Activated naive CD4-positive, alpha-beta T cell treated with Interleukin-2 at 50 U/mL for 16 hours (primary cell): ENCODE measurements around the gene DPYD.

Experiments
- DNase-seq: peaks from one replicate; pipeline ENCODE4 v3.0.0-alpha.2; 2020

DPYD gene

GRCh38 chr1:97906567-97907241 is 14.1 kb downstream of the DPYD start:
- no peak for DNase-seq

- no peak for DNase-seq
Observed at GRCh38 chr1:97905141-97905940, 15.5 kb downstream of the DPYD start.

- no peak for DNase-seq
Observed at GRCh38 chr1:97904534-97904933, 16.3 kb downstream of the DPYD start.

- DNase-seq: no peak
Observed at GRCh38 chr1:97903626-97904025, 17.2 kb downstream of the DPYD start.

GRCh38 chr1:97902067-97902466 is 18.8 kb downstream of the DPYD start:
- no peak for DNase-seq

- DNase-seq: no peak
Observed at GRCh38 chr1:97901017-97901658, 19.7 kb downstream of the DPYD start.

GRCh38 chr1:97898948-97899347 is 21.9 kb downstream of the DPYD start:
- DNase-seq: no peak

GRCh38 chr1:97895278-97895677 is 25.6 kb downstream of the DPYD start:
- DNase-seq: no peak

- DNase-seq: no peak
Observed at GRCh38 chr1:97893844-97894243, 27.0 kb downstream of the DPYD start.

GRCh38 chr1:97886199-97886598 is 34.6 kb downstream of the DPYD start:
- DNase-seq: no peak

GRCh38 chr1:97883823-97884222 is 37.0 kb downstream of the DPYD start:
- no peak for DNase-seq

- DNase-seq: no peak
Observed at GRCh38 chr1:97877307-97877706, 43.5 kb downstream of the DPYD start.

- DNase-seq: no peak
Observed at GRCh38 chr1:97875996-97876395, 44.8 kb downstream of the DPYD start.

- no peak for DNase-seq
Observed at GRCh38 chr1:97870589-97870988, 50.2 kb downstream of the DPYD start.

- no peak for DNase-seq
Observed at GRCh38 chr1:97869441-97869840, 51.4 kb downstream of the DPYD start.

- no peak for DNase-seq
Observed at GRCh38 chr1:97867127-97867526, 53.7 kb downstream of the DPYD start.

GRCh38 chr1:97864615-97865014 is 56.2 kb downstream of the DPYD start:
- no peak for DNase-seq

- DNase-seq: no peak
Observed at GRCh38 chr1:97853221-97853620, 67.6 kb downstream of the DPYD start.

- no peak for DNase-seq
Observed at GRCh38 chr1:97849345-97850340, 71.2 kb downstream of the DPYD start.

- no peak for DNase-seq
Observed at GRCh38 chr1:97845805-97846204, 75.0 kb downstream of the DPYD start.

GRCh38 chr1:97844552-97845089 is 76.2 kb downstream of the DPYD start:
- DNase-seq: no peak

GRCh38 chr1:97841338-97841737 is 79.5 kb downstream of the DPYD start:
- no peak for DNase-seq
